Left lobe of liver (tissue), 2 donors: ENCODE measurements around the gene RNF44. TPM values are rescaled to one million over a fixed set of nuclear protein-coding genes. Genes with fewer than 3 reads are reported as not detected.

Source experiments
- ATAC-seq: fragments of 200-7000 bp; cut with Tn5 transposase; one replicate; pipeline ENCODE4 v1.9.1; 2020; ENCODE audit warnings: mild to moderate bottlenecking, moderate library complexity
- DNase-seq: peaks from one replicate; pipeline ENCODE4 v3.0.0-alpha.2; 2020; ENCODE audit warnings: low spot score
- total RNA-seq: library from RNA; stranded (reverse); gene quantifications from one replicate; pipeline ENCODE4 v1.2.1, GENCODE V29; 2021
- donor health status: DM: no; HTN: no; CAD: no; lungs with moderate emphysema.
- donor health status: DM: no; HTN: yes; CAD: no.

Gene RNF44
- total RNA-seq = 15.3 TPM

- ATAC-seq (peak; percentile 78), DNase-seq (peak; percentile 98)
Observed at GRCh38 chr5:176536902-176537553, at the start of gene RNF44. Gene RNF44 (minus strand): TSS chr5:176537402. CDS start chr5:176532472, 4,930 bp downstream.

- DNase-seq = no peak
- no peak for ATAC-seq
Observed at GRCh38 chr5:176583076-176583475, 45.9 kb upstream of the RNF44 start.

GRCh38 chr5:176581361-176581760, 44.2 kb upstream of the RNF44 start:
- ATAC-seq (no peak), DNase-seq (no peak)

GRCh38 chr5:176579323-176579722, 42.1 kb upstream of the RNF44 start:
- ATAC-seq = no peak

GRCh38 chr5:176578391-176578808, 41.2 kb upstream of the RNF44 start:
- ATAC-seq (peak; percentile 77), DNase-seq (no peak)

More at GRCh38 chr5:176579323-176579722, 42.1 kb upstream of the RNF44 start:
- no peak for DNase-seq

- DNase-seq = no peak
Observed at GRCh38 chr5:176577312-176578176, 40.3 kb upstream of the RNF44 start.

GRCh38 chr5:176575488-176576422, 38.6 kb upstream of the RNF44 start:
- ATAC-seq (peak; percentile 33), DNase-seq (no peak)

More at GRCh38 chr5:176577312-176578176, 40.3 kb upstream of the RNF44 start:
- no peak for ATAC-seq

GRCh38 chr5:176575066-176575465, 37.9 kb upstream of the RNF44 start:
- no peak for ATAC-seq
- DNase-seq = no peak

GRCh38 chr5:176574297-176574591, 37.0 kb upstream of the RNF44 start:
- DNase-seq (no peak), ATAC-seq (no peak)

GRCh38 chr5:176573564-176574296, 36.5 kb upstream of the RNF44 start:
- DNase-seq (no peak), ATAC-seq (peak; percentile 79)

GRCh38 chr5:176570044-176570443, 32.8 kb upstream of the RNF44 start:
- no peak for DNase-seq
- no peak for ATAC-seq

GRCh38 chr5:176568657-176569056, 31.5 kb upstream of the RNF44 start:
- DNase-seq (no peak), ATAC-seq (no peak)

- DNase-seq = no peak
- ATAC-seq = no peak
Observed at GRCh38 chr5:176565760-176566288, 28.6 kb upstream of the RNF44 start.

GRCh38 chr5:176564002-176564401, 26.8 kb upstream of the RNF44 start:
- DNase-seq = no peak
- ATAC-seq = no peak

GRCh38 chr5:176562189-176562588, 25.0 kb upstream of the RNF44 start:
- ATAC-seq (no peak), DNase-seq (no peak)

GRCh38 chr5:176561259-176561658, 24.1 kb upstream of the RNF44 start:
- DNase-seq (no peak), ATAC-seq (no peak)

- ATAC-seq = no peak
- DNase-seq = no peak
Observed at GRCh38 chr5:176560364-176560763, 23.2 kb upstream of the RNF44 start.

GRCh38 chr5:176559683-176560082, 22.5 kb upstream of the RNF44 start:
- DNase-seq = no peak
- ATAC-seq = no peak

- ATAC-seq (no peak), DNase-seq (no peak)
Observed at GRCh38 chr5:176557846-176558245, 20.6 kb upstream of the RNF44 start.
